GM19372 (cell line): Measurements from ENCODE around the gene PEX14.

Experiments used
- ATAC-seq: cut with Tn5 transposase; IDR thresholded peaks from one replicate; pipeline ENCODE4 v1.9.1; 2021; ENCODE audit warnings: mild to moderate bottlenecking, low read depth, moderate library complexity; ENCODE audit not compliant: unreplicated experiment

PEX14 gene

GRCh38 chr1:10583641-10584040 lies 108.9 kb downstream of the PEX14 start:
- no peak for ATAC-seq

- ATAC-seq = no peak
These were observed 110.5 kb downstream of the PEX14 start for GRCh38 chr1:10585242-10585641.

GRCh38 chr1:10586125-10586524 lies 111.4 kb downstream of the PEX14 start:
- no peak for ATAC-seq

GRCh38 chr1:10588640-10589039 lies 113.9 kb downstream of the PEX14 start:
- no peak for ATAC-seq

GRCh38 chr1:10589074-10589473 lies 114.3 kb downstream of the PEX14 start:
- no peak for ATAC-seq

- no peak for ATAC-seq
These were observed 116.3 kb downstream of the PEX14 start for GRCh38 chr1:10591010-10591409.

GRCh38 chr1:10592373-10592772 lies 117.6 kb downstream of the PEX14 start:
- ATAC-seq = no peak

- ATAC-seq = no peak
These were observed 119.0 kb downstream of the PEX14 start for GRCh38 chr1:10593750-10594149.

- ATAC-seq = no peak
These were observed 120.0 kb downstream of the PEX14 start for GRCh38 chr1:10594595-10595223.

- ATAC-seq = no peak
These were observed 122.0 kb downstream of the PEX14 start for GRCh38 chr1:10596780-10597179.

- ATAC-seq = no peak
These were observed 123.0 kb downstream of the PEX14 start for GRCh38 chr1:10597492-10598388.

- no peak for ATAC-seq
These were observed 123.6 kb downstream of the PEX14 start for GRCh38 chr1:10598389-10598702.

- no peak for ATAC-seq
These were observed 124.6 kb downstream of the PEX14 start for GRCh38 chr1:10599194-10599861.

- ATAC-seq = no peak
These were observed 126.8 kb downstream of the PEX14 start for GRCh38 chr1:10601342-10602070.

GRCh38 chr1:10602936-10603335 lies 128.2 kb downstream of the PEX14 start:
- no peak for ATAC-seq

- no peak for ATAC-seq
These were observed 130.2 kb downstream of the PEX14 start for GRCh38 chr1:10604966-10605365.

- ATAC-seq = no peak
These were observed 131.3 kb downstream of the PEX14 start for GRCh38 chr1:10606064-10606463.

- no peak for ATAC-seq
These were observed 132.5 kb downstream of the PEX14 start for GRCh38 chr1:10607228-10607627.

GRCh38 chr1:10608690-10609089 lies 133.9 kb downstream of the PEX14 start:
- no peak for ATAC-seq

- no peak for ATAC-seq
These were observed 136.3 kb downstream of the PEX14 start for GRCh38 chr1:10610901-10611600.
